ENCODE results near the gene NACC2. TPM values are rescaled to one million over a fixed set of nuclear protein-coding genes. Genes with fewer than 3 reads are reported as not detected.

NACC2 gene
- total and polyA plus RNA-seq, 9 of the 15 experiments (the other 6 are each of a cell fraction or from before 2014, with no cell fraction given) = 0.70 to 25.1 (median 5.6) TPM

DNA sequence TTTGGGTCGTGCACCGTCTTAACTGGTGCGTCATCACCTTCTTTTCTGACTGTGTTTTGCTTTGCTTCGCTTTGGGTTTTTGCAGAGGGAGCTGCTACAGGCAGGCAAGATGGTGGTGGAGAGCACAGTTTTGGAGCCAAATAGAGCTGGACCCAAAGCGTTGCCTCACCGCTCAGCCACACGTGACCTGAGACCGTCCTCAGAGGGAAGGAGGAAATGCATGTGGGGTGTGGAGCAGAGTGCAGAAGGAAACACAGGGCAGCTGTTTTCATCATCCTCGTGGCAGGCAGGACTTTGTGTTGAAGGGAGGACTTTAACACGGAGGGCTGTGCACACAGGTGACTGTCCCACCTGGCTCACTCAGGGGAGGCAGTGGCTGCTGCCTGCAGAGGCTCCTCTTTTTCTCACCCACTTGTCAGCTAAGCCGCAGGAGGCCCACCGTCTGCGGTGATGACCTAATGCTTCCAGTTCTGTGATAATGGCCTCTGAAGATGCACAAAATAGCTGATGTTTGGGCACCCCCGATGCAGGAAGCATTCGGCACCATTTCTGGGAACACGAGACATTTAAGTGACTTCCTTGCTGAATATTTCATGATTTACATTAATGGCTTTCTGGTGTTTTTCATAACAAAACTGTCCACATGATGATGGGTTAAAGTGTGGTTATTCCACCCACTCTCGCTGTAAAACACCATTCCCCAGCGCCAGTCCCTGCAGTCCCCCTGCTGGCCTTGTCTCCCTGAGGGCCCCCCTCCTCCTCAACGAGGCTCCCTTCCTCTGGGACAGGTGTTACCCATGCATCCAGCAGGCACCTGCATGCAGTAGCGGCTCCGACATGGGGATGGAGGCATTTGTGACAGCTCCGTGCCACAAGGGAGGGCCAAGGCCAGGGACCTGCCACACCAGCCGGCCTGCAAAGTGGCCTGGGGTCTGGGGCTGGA is 121.5 kb downstream of the NACC2 start:
- Histone ChIP-seq H3K4me3 (no peak overlapping the region), H3K4me2 (ENCODE audit: insufficient read depth, low read length) (no peak overlapping the region), H3K9me3 (replicated peaks; ENCODE audit: control insufficient read depth, insufficient read depth, low read depth, low read length) (no peaks in the 10 kb centered on the region), H2AFZ (ENCODE audit: low read depth, low read length) (no peak overlapping the region), H3K27me3 (ENCODE audit: control insufficient read depth in 2 of 2, insufficient read depth in 2 of 2, low read length in 2 of 2) (peaks cover 17 to 44% of the 10 kb centered on the region in 2 experiments; a peak in 3 of 5 replicates), H3K9me1 (ENCODE audit: control insufficient read depth, insufficient read depth, low read length) (no peaks in the 10 kb centered on the region), H3K79me2 (ENCODE audit: control insufficient read depth, insufficient read depth, low read length) (no peaks in the 10 kb centered on the region), H3K36me3 (ENCODE audit: control insufficient read depth, insufficient read depth, low read length) (no peaks in the 10 kb centered on the region), H4K20me1 (replicated peaks; ENCODE audit: control insufficient read depth, insufficient read depth, low read length) (peaks cover 5% of the 10 kb centered on the region; the same call in 1 of the 2 replicates), H3K4me1 (replicated peaks in 1 of 2; ENCODE audit: control insufficient read depth in 2 of 2, insufficient read depth in 2 of 2, low read length in 2 of 2) (peaks cover 0 to 18% of the 10 kb centered on the region in 2 experiments; a peak in 2 of 5 replicates), H3K27ac (ENCODE audit: extremely low read depth, low read depth, low read length) (no peak overlapping the region), H3K9ac (ENCODE audit: insufficient read depth in 1 of 2, low read depth in 2 of 2, low read length in 2 of 2) (peak overlapping the region in 1 of 2 experiments; percentile 52; a peak in 1 of 4 replicates)
- ChIA-PET CTCF (ENCODE audit: low intra/inter-chr PET ratio) (no interaction called here), POLR2A (no interaction called here)
- 5% methylated on average over 23 of the region's 23 CpGs for WGBS (ENCODE audit: insufficient coverage, low coverage, missing lambda C conversion rate)
- intact Hi-C loops (cut with micrococcal nuclease) = no loop called here
- no peak for DNase-seq (ENCODE audit: extremely low read depth in 1 of 4, low spot score in 3 of 4)
- no peak for FAIRE-seq
- TF ChIP-seq, protein P1, sequence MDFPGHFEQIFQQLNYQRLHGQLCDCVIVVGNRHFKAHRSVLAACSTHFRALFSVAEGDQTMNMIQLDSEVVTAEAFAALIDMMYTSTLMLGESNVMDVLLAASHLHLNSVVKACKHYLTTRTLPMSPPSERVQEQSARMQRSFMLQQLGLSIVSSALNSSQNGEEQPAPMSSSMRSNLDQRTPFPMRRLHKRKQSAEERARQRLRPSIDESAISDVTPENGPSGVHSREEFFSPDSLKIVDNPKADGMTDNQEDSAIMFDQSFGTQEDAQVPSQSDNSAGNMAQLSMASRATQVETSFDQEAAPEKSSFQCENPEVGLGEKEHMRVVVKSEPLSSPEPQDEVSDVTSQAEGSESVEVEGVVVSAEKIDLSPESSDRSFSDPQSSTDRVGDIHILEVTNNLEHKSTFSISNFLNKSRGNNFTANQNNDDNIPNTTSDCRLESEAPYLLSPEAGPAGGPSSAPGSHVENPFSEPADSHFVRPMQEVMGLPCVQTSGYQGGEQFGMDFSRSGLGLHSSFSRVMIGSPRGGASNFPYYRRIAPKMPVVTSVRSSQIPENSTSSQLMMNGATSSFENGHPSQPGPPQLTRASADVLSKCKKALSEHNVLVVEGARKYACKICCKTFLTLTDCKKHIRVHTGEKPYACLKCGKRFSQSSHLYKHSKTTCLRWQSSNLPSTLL (IDR thresholded peaks at IDR 0.05) = no peak
- no peak for TF ChIP-seq ZNF586 (CRISPR knock-in tag; conservative IDR thresholded peaks at IDR 0.05)
- TF ChIP-seq, protein P2, sequence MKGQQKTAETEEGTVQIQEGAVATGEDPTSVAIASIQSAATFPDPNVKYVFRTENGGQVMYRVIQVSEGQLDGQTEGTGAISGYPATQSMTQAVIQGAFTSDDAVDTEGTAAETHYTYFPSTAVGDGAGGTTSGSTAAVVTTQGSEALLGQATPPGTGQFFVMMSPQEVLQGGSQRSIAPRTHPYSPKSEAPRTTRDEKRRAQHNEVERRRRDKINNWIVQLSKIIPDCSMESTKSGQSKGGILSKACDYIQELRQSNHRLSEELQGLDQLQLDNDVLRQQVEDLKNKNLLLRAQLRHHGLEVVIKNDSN (CRISPR knock-in tag; IDR thresholded peaks at IDR 0.05) = peak; percentile 82
- TF ChIP-seq RAD51 (IDR thresholded peaks at IDR 0.05; ENCODE audit: borderline replicate concordance, low read depth) = peak; percentile 32; the same call in 1 of the 2 replicates
- TF ChIP-seq TEAD4 (IDR thresholded peaks at IDR 0.05; ENCODE audit: low read length) = no peak
- no peak for TF ChIP-seq TEAD4 (CRISPR knock-in tag; IDR thresholded peaks at IDR 0.05; ENCODE audit: borderline replicate concordance)
- no peak for TF ChIP-seq SIN3B (IDR thresholded peaks at IDR 0.05; ENCODE audit: low read depth)
- TF ChIP-seq, protein P3, sequence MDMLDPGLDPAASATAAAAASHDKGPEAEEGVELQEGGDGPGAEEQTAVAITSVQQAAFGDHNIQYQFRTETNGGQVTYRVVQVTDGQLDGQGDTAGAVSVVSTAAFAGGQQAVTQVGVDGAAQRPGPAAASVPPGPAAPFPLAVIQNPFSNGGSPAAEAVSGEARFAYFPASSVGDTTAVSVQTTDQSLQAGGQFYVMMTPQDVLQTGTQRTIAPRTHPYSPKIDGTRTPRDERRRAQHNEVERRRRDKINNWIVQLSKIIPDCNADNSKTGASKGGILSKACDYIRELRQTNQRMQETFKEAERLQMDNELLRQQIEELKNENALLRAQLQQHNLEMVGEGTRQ (CRISPR knock-in tag; IDR thresholded peaks at IDR 0.05) = peak; percentile 70
- TF ChIP-seq, protein P4, sequence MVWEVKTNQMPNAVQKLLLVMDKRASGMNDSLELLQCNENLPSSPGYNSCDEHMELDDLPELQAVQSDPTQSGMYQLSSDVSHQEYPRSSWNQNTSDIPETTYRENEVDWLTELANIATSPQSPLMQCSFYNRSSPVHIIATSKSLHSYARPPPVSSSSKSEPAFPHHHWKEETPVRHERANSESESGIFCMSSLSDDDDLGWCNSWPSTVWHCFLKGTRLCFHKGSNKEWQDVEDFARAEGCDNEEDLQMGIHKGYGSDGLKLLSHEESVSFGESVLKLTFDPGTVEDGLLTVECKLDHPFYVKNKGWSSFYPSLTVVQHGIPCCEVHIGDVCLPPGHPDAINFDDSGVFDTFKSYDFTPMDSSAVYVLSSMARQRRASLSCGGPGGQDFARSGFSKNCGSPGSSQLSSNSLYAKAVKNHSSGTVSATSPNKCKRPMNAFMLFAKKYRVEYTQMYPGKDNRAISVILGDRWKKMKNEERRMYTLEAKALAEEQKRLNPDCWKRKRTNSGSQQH (CRISPR knock-in tag; IDR thresholded peaks at IDR 0.05) = no peak
- no peak for TF ChIP-seq ETV6 (IDR thresholded peaks at IDR 0.05; ENCODE audit: borderline replicate concordance in 1 of 2, low read depth in 2 of 2, low read length in 1 of 2)
- TF ChIP-seq ETV6 (CRISPR knock-in tag; IDR thresholded peaks at IDR 0.05; ENCODE audit: borderline replicate concordance) = no peak
- no peak for ATAC-seq
- in situ Hi-C loops (cut with MboI) = no loop called here
- no TSS peak for BruUV-seq (replicated peaks)

All from K562 (cell line).